Natural killer cell (primary cell): ENCODE data around the gene GPR176. TPM values are rescaled to one million over a fixed set of nuclear protein-coding genes. Genes with fewer than 3 reads are reported as not detected.

Experiments
- ATAC-seq, 3 donors: fragments of 150-1000 bp in 2 of 3; fragments of 200-7000 bp in 1 of 3; cut with Tn5 transposase; 1 replicate in 1 of 3; 2 replicates in 2 of 3; pipeline ENCODE4 v1.10.0; 2021; ENCODE audit warnings: mild to moderate bottlenecking in 2 of 3, moderate library complexity in 2 of 3
- DNase-seq, 2 donors: peaks; one replicate each; pipeline versions ENCODE4 v3.0.0 to v3.0.0-alpha.2; 2013 to 2021; ENCODE audit warnings: mixed read lengths in 1 of 2
- H3K27ac ChIP-seq: one replicate; pipeline ENCODE4 v1.5.1; 2013; ENCODE audit warnings: mild to moderate bottlenecking, low read length
- H3K27me3 ChIP-seq: one replicate; pipeline ENCODE4 v1.6.1; 2013; ENCODE audit warnings: low read length; ENCODE audit not compliant: control insufficient read depth, insufficient read depth
- H3K36me3 ChIP-seq: one replicate; pipeline ENCODE4 v1.6.1; 2013; ENCODE audit warnings: low read length; ENCODE audit not compliant: control insufficient read depth, insufficient read depth
- H3K4me1 ChIP-seq: one replicate; pipeline ENCODE4 v1.6.1; 2013; ENCODE audit warnings: low read length; ENCODE audit not compliant: control insufficient read depth, insufficient read depth
- H3K4me3 ChIP-seq: one replicate; pipeline ENCODE4 v1.5.1; 2013; ENCODE audit warnings: low read length
- H3K9me3 ChIP-seq: one replicate; pipeline ENCODE4 v1.6.1; 2013; ENCODE audit warnings: low read length; ENCODE audit not compliant: control insufficient read depth, insufficient read depth
- H3K27ac Mint-ChIP-seq, 2 donors: one replicate each; pipeline ENCODE4 v1.8.0; 2022; ENCODE audit warnings: mild to moderate bottlenecking in 2 of 2, mixed read lengths in 2 of 2, moderate library complexity in 1 of 2
- H3K27me3 Mint-ChIP-seq, 2 donors: one replicate each; pipeline ENCODE4 v1.8.0; 2022; ENCODE audit warnings: low read depth in 2 of 2, mixed read lengths in 2 of 2
- H3K36me3 Mint-ChIP-seq: one replicate; pipeline ENCODE4 v1.8.0; 2022; ENCODE audit warnings: mixed read lengths
- H3K4me1 Mint-ChIP-seq, 2 donors: one replicate each; pipeline ENCODE4 v1.8.0; 2022; ENCODE audit warnings: mixed read lengths in 2 of 2
- H3K4me3 Mint-ChIP-seq: one replicate; pipeline ENCODE4 v1.8.0; 2022; ENCODE audit warnings: mild to moderate bottlenecking, moderate library complexity, mixed read lengths
- H3K9me3 Mint-ChIP-seq, 2 donors: one replicate each; pipeline ENCODE4 v1.8.0; 2022; ENCODE audit warnings: mixed read lengths in 2 of 2
- CTCF ChIP-seq: fragments of 200-600 bp; IDR thresholded peaks from one replicate; pipeline ENCODE4 v1.8.0; 2022; ENCODE audit warnings: antibody characterized with exemption
- WGBS: methylation state at CpG from one replicate; pipeline ENCODE4 v1.1.7; 2013; ENCODE audit warnings: missing lambda C conversion rate; ENCODE audit not compliant: insufficient coverage; 5-methylcytosine and 5-hydroxymethylcytosine counted together
- intact Hi-C: fragments of 100-400 bp; cut with micrococcal nuclease; formaldehyde crosslinking; loops from one replicate; pipeline ENCODE4 v1.14.2; 2022
- total RNA-seq, 4 donors: library from RNA; stranded (reverse); fragments of 120-200 nt in 1 of 4; gene quantifications; one replicate each; pipeline versions ENCODE4 v1.2.3 to v1.2.4, GENCODE V29; 2013 to 2022

Gene GPR176
- under 1 TPM in 1 of 3 donors, not detected in 2; 0.38 TPM for total RNA-seq
- 0.05 TPM for total RNA-seq (2013)

- Mint-ChIP-seq H3K27ac (peak within 1 kb of the TSS in 1 of 2 donors; percentile 78), H3K9me3 (peaks cover 0 to 2% of the 10 kb centered on the region in 2 donors), H3K4me3 (peak within 1 kb of the TSS; percentile 89), H3K4me1 (peaks cover 6 to 7% of the 10 kb centered on the region in 2 donors), H3K27me3 (peaks cover 19 to 23% of the 10 kb centered on the region in 2 donors), H3K36me3 (no peaks in the 10 kb centered on the region)
- Histone ChIP-seq H3K9me3 (no peaks in the 10 kb centered on the region), H3K27ac (no peak within 1 kb of the TSS), H3K36me3 (no peaks in the 10 kb centered on the region), H3K4me3 (peak within 1 kb of the TSS; percentile 59), H3K27me3 (peaks cover 38% of the 10 kb centered on the region), H3K4me1 (peaks cover 18% of the 10 kb centered on the region)
- DNase-seq (peak; percentile 41 to 57), ATAC-seq (peak; percentile 27 to 46 (median 33))
- no peak for TF ChIP-seq CTCF
- WGBS: 3% methylated on average over 84 of the region's 84 CpGs
- intact Hi-C loops: loop anchor here (5.0 kb wide), 1 partner anchor 138 kb away; the partner anchor contains the start of gene FSIP1
These were observed at the start of gene GPR176 for GRCh38 chr15:39919748-39920509. GPR176 (minus strand) TSS chr15:39920266; CDS start chr15:39920026, 240 bp downstream.

GRCh38 chr15:39969002-39969394 is 48.9 kb upstream of the GPR176 start:
- Mint-ChIP-seq H3K4me1 (peaks cover 0 to 9% of the 10 kb centered on the region in 2 donors), H3K4me3 (no peak overlapping the region), H3K27ac (no peak overlapping the region), H3K9me3 (no peaks in the 10 kb centered on the region), H3K36me3 (peaks cover 9% of the 10 kb centered on the region), H3K27me3 (no peaks in the 10 kb centered on the region)
- peaks cover 25% of the 10 kb centered on the region for H3K36me3 ChIP-seq
- H3K4me1 ChIP-seq: peaks cover 3% of the 10 kb centered on the region
- H3K9me3 ChIP-seq: no peaks in the 10 kb centered on the region
- TF ChIP-seq CTCF: no peak
- WGBS: 82% methylated on average over 2 of the region's 2 CpGs
- no peak overlapping the region for H3K4me3 ChIP-seq
- ATAC-seq (no peak), DNase-seq (no peak)
- H3K27ac ChIP-seq: no peak overlapping the region
- intact Hi-C loops: no loop called here
- no peaks in the 10 kb centered on the region for H3K27me3 ChIP-seq

- peaks cover 20% of the 10 kb centered on the region for H3K36me3 ChIP-seq
These were observed 48.4 kb upstream of the GPR176 start for GRCh38 chr15:39968273-39969001.

More at GRCh38 chr15:39968273-39969001, 48.4 kb upstream of the GPR176 start:
- H3K9me3 Mint-ChIP-seq: no peaks in the 10 kb centered on the region
- peaks cover 3% of the 10 kb centered on the region for H3K4me1 ChIP-seq
- peaks cover 0 to 9% of the 10 kb centered on the region in 2 donors for H3K4me1 Mint-ChIP-seq
- H3K27ac Mint-ChIP-seq: no peak overlapping the region
- intact Hi-C loops: no loop called here
- 87% methylated on average over 2 of the region's 3 CpGs for WGBS
- ATAC-seq: no peak
- DNase-seq: no peak
- no peaks in the 10 kb centered on the region for H3K27me3 ChIP-seq
- H3K27me3 Mint-ChIP-seq: no peaks in the 10 kb centered on the region
- no peak overlapping the region for H3K27ac ChIP-seq
- no peak for TF ChIP-seq CTCF
- no peak overlapping the region for H3K4me3 Mint-ChIP-seq
- H3K9me3 ChIP-seq: no peaks in the 10 kb centered on the region
- H3K36me3 Mint-ChIP-seq: peaks cover 9% of the 10 kb centered on the region
- no peak overlapping the region for H3K4me3 ChIP-seq
